ENCODE results near the gene TECTA. TPM values are rescaled to one million over a fixed set of nuclear protein-coding genes. Genes with fewer than 3 reads are reported as not detected.

The TECTA gene
- total RNA-seq, 1 donor = 0.72 TPM

DNA sequence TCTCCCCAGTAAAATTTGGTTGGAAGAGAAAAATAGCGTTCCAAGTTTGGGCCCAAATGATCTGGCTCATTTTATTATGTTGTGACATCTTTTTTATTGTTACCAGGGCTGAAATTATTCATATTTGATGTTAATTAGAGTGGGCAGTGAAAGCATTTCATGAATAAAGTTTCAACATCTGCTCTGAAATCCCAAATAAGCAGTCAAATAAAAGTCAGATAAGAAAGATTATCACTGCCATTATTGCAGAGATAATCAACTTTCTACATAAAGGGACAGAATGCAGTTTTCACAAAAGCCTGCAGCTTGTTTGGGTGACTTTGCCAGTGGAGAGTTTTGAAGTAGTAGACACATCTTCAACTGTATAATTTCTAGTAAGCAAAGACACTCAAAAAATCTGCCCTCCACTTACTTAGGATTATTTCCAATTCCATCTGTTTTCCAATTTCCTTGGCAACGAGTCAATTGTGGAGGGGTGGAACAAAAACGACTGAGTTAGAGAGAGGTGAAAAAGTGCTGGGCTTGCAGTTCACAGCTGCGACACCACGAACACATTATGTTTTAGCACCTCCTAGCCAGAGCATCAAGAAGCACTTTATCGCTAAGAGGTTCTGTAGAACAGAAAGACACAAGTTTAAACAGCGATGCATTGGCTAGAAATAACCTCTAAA lies 9.0 kb downstream of the TECTA start:
- no peak for DNase-seq (ENCODE audit: insufficient read length, low spot score, missing footprints)
- Histone ChIP-seq H4K20me1 (ENCODE audit: insufficient read depth, low read length) (no peaks in the 10 kb centered on the region), H3K27me3 (ENCODE audit: insufficient read depth, low read length) (peaks cover 15% of the 10 kb centered on the region), H3K4me3 (ENCODE audit: insufficient read depth, low read length) (no peak overlapping the region), H2AFZ (ENCODE audit: low read length) (no peak overlapping the region), H3K9me3 (ENCODE audit: low read depth, low read length) (no peaks in the 10 kb centered on the region), H3K4me2 (ENCODE audit: insufficient read depth, low read length) (no peak overlapping the region), H3K4me1 (ENCODE audit: insufficient read depth, low read length) (no peaks in the 10 kb centered on the region), H3K79me2 (ENCODE audit: insufficient read depth, low read length) (no peaks in the 10 kb centered on the region), H3K27ac (ENCODE audit: low read depth, low read length) (no peak overlapping the region), H3K36me3 (ENCODE audit: insufficient read depth, low read length) (no peaks in the 10 kb centered on the region)
- TF ChIP-seq, protein P1, sequence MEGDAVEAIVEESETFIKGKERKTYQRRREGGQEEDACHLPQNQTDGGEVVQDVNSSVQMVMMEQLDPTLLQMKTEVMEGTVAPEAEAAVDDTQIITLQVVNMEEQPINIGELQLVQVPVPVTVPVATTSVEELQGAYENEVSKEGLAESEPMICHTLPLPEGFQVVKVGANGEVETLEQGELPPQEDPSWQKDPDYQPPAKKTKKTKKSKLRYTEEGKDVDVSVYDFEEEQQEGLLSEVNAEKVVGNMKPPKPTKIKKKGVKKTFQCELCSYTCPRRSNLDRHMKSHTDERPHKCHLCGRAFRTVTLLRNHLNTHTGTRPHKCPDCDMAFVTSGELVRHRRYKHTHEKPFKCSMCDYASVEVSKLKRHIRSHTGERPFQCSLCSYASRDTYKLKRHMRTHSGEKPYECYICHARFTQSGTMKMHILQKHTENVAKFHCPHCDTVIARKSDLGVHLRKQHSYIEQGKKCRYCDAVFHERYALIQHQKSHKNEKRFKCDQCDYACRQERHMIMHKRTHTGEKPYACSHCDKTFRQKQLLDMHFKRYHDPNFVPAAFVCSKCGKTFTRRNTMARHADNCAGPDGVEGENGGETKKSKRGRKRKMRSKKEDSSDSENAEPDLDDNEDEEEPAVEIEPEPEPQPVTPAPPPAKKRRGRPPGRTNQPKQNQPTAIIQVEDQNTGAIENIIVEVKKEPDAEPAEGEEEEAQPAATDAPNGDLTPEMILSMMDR (IDR thresholded peaks at IDR 0.05; ENCODE audit: extremely low read depth, low read depth, low read length) = no peak

GRCh38 chr11:121110871-121111724 lies 10.1 kb downstream of the TECTA start:
- Histone ChIP-seq H3K36me3 (ENCODE audit: insufficient read depth, low read length) (no peaks in the 10 kb centered on the region), H3K27ac (ENCODE audit: low read depth, low read length) (no peak overlapping the region), H3K27me3 (ENCODE audit: insufficient read depth, low read length) (peaks cover 15% of the 10 kb centered on the region), H3K4me3 (ENCODE audit: insufficient read depth, low read length) (no peak overlapping the region), H2AFZ (ENCODE audit: low read length) (no peak overlapping the region), H3K79me2 (ENCODE audit: insufficient read depth, low read length) (no peaks in the 10 kb centered on the region), H3K4me1 (ENCODE audit: insufficient read depth, low read length) (no peaks in the 10 kb centered on the region), H3K4me2 (ENCODE audit: insufficient read depth, low read length) (no peak overlapping the region), H4K20me1 (ENCODE audit: insufficient read depth, low read length) (no peaks in the 10 kb centered on the region), H3K9me3 (ENCODE audit: low read depth, low read length) (no peaks in the 10 kb centered on the region)
- TF ChIP-seq, protein P1 (IDR thresholded peaks at IDR 0.05; ENCODE audit: extremely low read depth, low read depth, low read length) = no peak
- no peak for DNase-seq (ENCODE audit: insufficient read length, low spot score, missing footprints)

GRCh38 chr11:121112498-121113455 lies 11.7 kb downstream of the TECTA start:
- no peaks in the 10 kb centered on the region for H3K36me3 ChIP-seq (ENCODE audit: insufficient read depth, low read length)
- no peaks in the 10 kb centered on the region for H3K9me3 ChIP-seq (ENCODE audit: low read depth, low read length)
- no peak overlapping the region for H2AFZ ChIP-seq (ENCODE audit: low read length)
- peaks cover 15% of the 10 kb centered on the region for H3K27me3 ChIP-seq (ENCODE audit: insufficient read depth, low read length)
- H3K4me1 ChIP-seq (ENCODE audit: insufficient read depth, low read length) = no peaks in the 10 kb centered on the region
- no peaks in the 10 kb centered on the region for H3K79me2 ChIP-seq (ENCODE audit: insufficient read depth, low read length)
- H3K27ac ChIP-seq (ENCODE audit: low read depth, low read length) = no peak overlapping the region
- no peak overlapping the region for H3K4me2 ChIP-seq (ENCODE audit: insufficient read depth, low read length)
- peak; percentile 92 for DNase-seq (ENCODE audit: insufficient read length, low spot score, missing footprints)
- H4K20me1 ChIP-seq (ENCODE audit: insufficient read depth, low read length) = no peaks in the 10 kb centered on the region
- TF ChIP-seq, protein P1 (IDR thresholded peaks at IDR 0.05; ENCODE audit: extremely low read depth, low read depth, low read length) = peak; percentile 66
- no peak overlapping the region for H3K4me3 ChIP-seq (ENCODE audit: insufficient read depth, low read length)

All from osteoblast (primary cell).